Adrenal gland (tissue), 12 donors: ENCODE data around the gene RBM10. TPM values are rescaled to one million over a fixed set of nuclear protein-coding genes. Genes with fewer than 3 reads are reported as not detected.

Experiments used
- DNase-seq, 7 donors: peaks; one replicate each; pipeline ENCODE4 v3.0.0-alpha.2; 2019 to 2020
- H3K27ac ChIP-seq, 5 donors: fragments of 200-600 bp; sonication (generic) in 4 of 5; 1 replicate in 3 of 5; 2 replicates in 2 of 5; pipeline versions ENCODE4 v1.5.1 to v1.8.0; 2016 to 2020; ENCODE audit warnings: mild to moderate bottlenecking in 1 of 5
- H3K27me3 ChIP-seq: fragments of 200-600 bp; 2 replicates; pipeline ENCODE4 v1.8.0; 2021
- H3K36me3 ChIP-seq, 2 donors: fragments of 200-600 bp; replicated peaks in 1 of 2; 1 replicate in 1 of 2; 2 replicates in 1 of 2; pipeline versions ENCODE4 v1.5.1 to v1.8.0; 2018 to 2022
- H3K4me1 ChIP-seq, 2 donors: fragments of 200-600 bp; replicated peaks in 1 of 2; 1 replicate in 1 of 2; 2 replicates in 1 of 2; pipeline versions ENCODE4 v1.5.1 to v1.8.0; 2018 to 2021
- H3K4me3 ChIP-seq, 4 donors: fragments of 200-600 bp; sonication (generic) in 3 of 4; one replicate each; pipeline ENCODE4 v1.5.1; 2016 to 2018
- H3K9me3 ChIP-seq, 3 donors: fragments of 200-600 bp; sonication (generic) in 1 of 3; replicated peaks in 1 of 3; 1 replicate in 2 of 3; 2 replicates in 1 of 3; pipeline versions ENCODE4 v1.5.1 to v1.8.0; 2016 to 2021
- CTCF ChIP-seq, 6 experiments: fragments of 450-650 bp in 4 of 6; fragments of 200-600 bp in 2 of 6; sonication (generic) in 1 of 6; IDR thresholded peaks; 1 replicate in 5 of 6; 2 replicates in 1 of 6; pipeline versions ENCODE4 v1.5.1 to v1.8.0; 2016 to 2021; ENCODE audit warnings: antibody characterized with exemption in 6 of 6, mild to moderate bottlenecking in 2 of 6, moderate library complexity in 1 of 6
- POLR2A ChIP-seq, 2 donors: fragments of 450-650 bp; IDR thresholded peaks; one replicate each; pipeline ENCODE4 v1.6.1; 2017; ENCODE audit warnings: antibody characterized with exemption in 2 of 2, mild to moderate bottlenecking in 2 of 2, moderate library complexity in 1 of 2
- WGBS, 4 donors: extraction: QIAGEN DNeasy Blood & Tissue Kit in 2 of 4; methylation state at CpG; one replicate each; pipeline versions ENCODE4 v1.1.5 to v1.1.7; 2013 to 2017; 5-methylcytosine and 5-hydroxymethylcytosine counted together
- intact Hi-C, 2 donors: fragments of 100-400 bp; cut with DNase I; formaldehyde crosslinking; loops; one replicate each; pipeline versions ENCODE4 v1.14.1 to v1.15.0; 2022 to 2023
- polyA plus RNA-seq, 3 donors: library from polyadenylated mRNA; stranded (reverse); fragments of 200-250 nt in 2 of 3; fragments of 350-450 nt in 1 of 3; fragmentation: Illumina TruSeq in 1 of 3; extraction: RNeasy Lipid Tissue Mini Kit (QIAGEN cat#74804) in 1 of 3; gene quantifications; one replicate each; pipeline ENCODE4 v1.2.3, GENCODE V29; 2013 to 2014
- total RNA-seq, 9 donors: library from RNA; depleted of rRNA in 4 of 9; stranded (reverse); fragments of >200 nt in 4 of 9; fragments of 120-200 nt in 1 of 9; fragmentation: NEBNext Ultra II Directional in 1 of 9; extraction: Animal tissue kit (Norgen Biotek cat#: 25700) in 1 of 9; gene quantifications; one replicate each; pipeline versions ENCODE4 v1.1.0 to v1.2.4, GENCODE V29; 2013 to 2023
- donor health status: healthy with polysubstance abuse.
- donor health status: Bipolar disorder and iron deficiency.
- donor health status: DM: yes; HTN: yes; CAD: no.
- donor health status: DM: no; HTN: no; CAD: no.
- donor health status: DM: no; HTN: no; CAD: no.
- donor health status: DM: yes; HTN: yes; CAD: no.

The RBM10 gene
- total and polyA plus RNA-seq, 12 donors = 27.7 to 75.9 (median 37.5) TPM

GRCh38 chrX:47206316-47206715 lies 61.3 kb downstream of the RBM10 start:
- H3K9me3 ChIP-seq = no peaks in the 10 kb centered on the region
- no peak for DNase-seq
- no peak overlapping the region for H3K27ac ChIP-seq
- intact Hi-C loops = no loop called here
- no peaks in the 10 kb centered on the region for H3K4me1 ChIP-seq
- peaks cover 0 to 99% of the 10 kb centered on the region in 2 donors for H3K36me3 ChIP-seq
- no peaks in the 10 kb centered on the region for H3K27me3 ChIP-seq
- TF ChIP-seq POLR2A (IDR thresholded peaks at IDR 0.05) (no peak), CTCF (IDR thresholded peaks at IDR 0.05) (no peak)
- H3K4me3 ChIP-seq = no peak overlapping the region
- WGBS, 4 donors = 60 to 87% (median 72%) methylated on average over 2 to 3 of the region's 3 CpGs

- WGBS, 4 donors = 76 to 88% (median 84%) methylated on average over 8 to 12 of the region's 12 CpGs
- Histone ChIP-seq H3K36me3 (peaks cover 0 to 97% of the 10 kb centered on the region in 2 donors), H3K4me3 (no peak overlapping the region), H3K9me3 (no peaks in the 10 kb centered on the region), H3K27ac (no peak overlapping the region), H3K4me1 (no peaks in the 10 kb centered on the region), H3K27me3 (no peaks in the 10 kb centered on the region)
- intact Hi-C loops = no loop called here
- TF ChIP-seq CTCF (IDR thresholded peaks at IDR 0.05) (no peak), POLR2A (IDR thresholded peaks at IDR 0.05) (no peak)
- no peak for DNase-seq
Measured at GRCh38 chrX:47208108-47208507, 63.1 kb downstream of the RBM10 start.

- no peaks in the 10 kb centered on the region for H3K4me1 ChIP-seq
- 45 to 86% (median 82%) methylated on average over 6 to 16 of the region's 16 CpGs for WGBS, 4 donors
- H3K36me3 ChIP-seq = peaks cover 0 to 97% of the 10 kb centered on the region in 2 donors
- H3K9me3 ChIP-seq = no peaks in the 10 kb centered on the region
- no peak for TF ChIP-seq CTCF (IDR thresholded peaks at IDR 0.05)
- TF ChIP-seq POLR2A (IDR thresholded peaks at IDR 0.05) = no peak
- intact Hi-C loops = no loop called here
- H3K27ac ChIP-seq = peak overlapping the region in 1 of 5 donors; percentile 6
- no peaks in the 10 kb centered on the region for H3K27me3 ChIP-seq
- no peak overlapping the region for H3K4me3 ChIP-seq
- peak in 2 of 7 donors; percentile 47 to 59 for DNase-seq
Measured at GRCh38 chrX:47209508-47210238, 64.7 kb downstream of the RBM10 start.

- TF ChIP-seq CTCF (IDR thresholded peaks at IDR 0.05) (no peak), POLR2A (IDR thresholded peaks at IDR 0.05) (no peak)
- Histone ChIP-seq H3K4me3 (no peak overlapping the region), H3K4me1 (no peaks in the 10 kb centered on the region), H3K36me3 (peaks cover 0 to 97% of the 10 kb centered on the region in 2 donors), H3K27ac (no peak overlapping the region), H3K9me3 (no peaks in the 10 kb centered on the region), H3K27me3 (no peaks in the 10 kb centered on the region)
- DNase-seq = no peak
- intact Hi-C loops = no loop called here
- 85 to 93% (median 88%) methylated on average over 3 to 15 of the region's 15 CpGs for WGBS, 4 donors
Measured at GRCh38 chrX:47210661-47211425, 65.8 kb downstream of the RBM10 start.
